ENCODE data around the gene ASXL3.

DNA sequence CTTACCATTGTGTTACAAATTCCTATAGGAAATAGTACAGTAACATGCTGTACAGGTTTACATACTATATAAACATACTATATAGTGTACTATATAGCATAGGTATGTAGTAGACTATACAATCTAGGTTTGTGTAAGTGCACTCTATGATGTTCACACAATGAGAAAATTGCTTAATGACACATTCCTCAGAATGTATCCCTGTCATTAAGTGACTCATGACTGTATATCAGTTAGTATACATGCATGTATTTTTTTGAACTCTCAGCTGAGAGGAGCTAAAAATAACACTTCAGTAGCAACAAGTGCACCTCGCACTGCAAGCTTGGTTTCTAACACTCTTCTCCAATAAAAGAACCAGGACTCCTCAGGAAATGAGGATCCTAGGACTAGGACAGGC, 19.5 kb upstream of the ASXL3 start:
- TF ChIP-seq, protein P1, sequence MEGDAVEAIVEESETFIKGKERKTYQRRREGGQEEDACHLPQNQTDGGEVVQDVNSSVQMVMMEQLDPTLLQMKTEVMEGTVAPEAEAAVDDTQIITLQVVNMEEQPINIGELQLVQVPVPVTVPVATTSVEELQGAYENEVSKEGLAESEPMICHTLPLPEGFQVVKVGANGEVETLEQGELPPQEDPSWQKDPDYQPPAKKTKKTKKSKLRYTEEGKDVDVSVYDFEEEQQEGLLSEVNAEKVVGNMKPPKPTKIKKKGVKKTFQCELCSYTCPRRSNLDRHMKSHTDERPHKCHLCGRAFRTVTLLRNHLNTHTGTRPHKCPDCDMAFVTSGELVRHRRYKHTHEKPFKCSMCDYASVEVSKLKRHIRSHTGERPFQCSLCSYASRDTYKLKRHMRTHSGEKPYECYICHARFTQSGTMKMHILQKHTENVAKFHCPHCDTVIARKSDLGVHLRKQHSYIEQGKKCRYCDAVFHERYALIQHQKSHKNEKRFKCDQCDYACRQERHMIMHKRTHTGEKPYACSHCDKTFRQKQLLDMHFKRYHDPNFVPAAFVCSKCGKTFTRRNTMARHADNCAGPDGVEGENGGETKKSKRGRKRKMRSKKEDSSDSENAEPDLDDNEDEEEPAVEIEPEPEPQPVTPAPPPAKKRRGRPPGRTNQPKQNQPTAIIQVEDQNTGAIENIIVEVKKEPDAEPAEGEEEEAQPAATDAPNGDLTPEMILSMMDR (IDR thresholded peaks at IDR 0.05; ENCODE audit: low read depth, low read length, poor library complexity, severe bottlenecking): no peak
- no peak for TF ChIP-seq EZH2phosphoT487 (IDR thresholded peaks at IDR 0.05; ENCODE audit: borderline replicate concordance, low read length)

Measured in DOHH2 (cell line).